OCI-LY7 (cell line): Measurements from ENCODE around the gene NTM. TPM values are rescaled to one million over a fixed set of nuclear protein-coding genes. Genes with fewer than 3 reads are reported as not detected.

ENCODE experiments used
- BruUV-seq: library from RNA; stranded (reverse); fragments of 400-500 nt; replicated peaks from 2 replicates; lab custom pipeline; 2021; lab: Mats Ljungman, UMichigan
- CTCF ChIA-PET: fragments of 300-600 bp; sonication (Branson Sonifier 250); formaldehyde crosslinking; loops from one replicate; lab custom pipeline; 2022; ENCODE audit warnings: antibody characterized with exemption; ENCODE audit not compliant: unreplicated experiment; lab: Charles Lee
- POLR2A ChIA-PET: fragments of 300-600 bp; sonication (Branson Sonifier 250); formaldehyde crosslinking; loops from one replicate; lab custom pipeline; 2022; ENCODE audit warnings: antibody characterized with exemption; lab: Charles Lee
- DNase-seq: peaks from one replicate; pipeline ENCODE4 v3.0.0-alpha.2; 2015; ENCODE audit warnings: low spot score
- H2AFZ ChIP-seq: fragments of 200-600 bp; sonication (generic), shearing (Covaris generic); 2 replicates; pipeline ENCODE4 v1.6.1; 2014; ENCODE audit warnings: mild to moderate bottlenecking, antibody characterized with exemption, low read length, moderate library complexity
- H3K27ac ChIP-seq: fragments of 200-600 bp; sonication (generic); 2 replicates; pipeline ENCODE4 v1.5.1; 2014; ENCODE audit warnings: mixed run types, low read depth, mild to moderate bottlenecking, moderate library complexity, low read length, inconsistent platforms; ENCODE audit not compliant: poor library complexity, severe bottlenecking
- H3K36me3 ChIP-seq: fragments of 200-600 bp; sonication (generic); 2 replicates; pipeline ENCODE4 v1.6.1; 2014; ENCODE audit warnings: mild to moderate bottlenecking, antibody characterized with exemption, low read length, moderate library complexity, mixed read lengths; ENCODE audit not compliant: insufficient read depth
- H3K4me1 ChIP-seq: fragments of 200-600 bp; sonication (generic); 2 replicates; pipeline ENCODE4 v1.5.1; 2014; ENCODE audit warnings: mild to moderate bottlenecking, low read length; ENCODE audit not compliant: insufficient read depth, poor library complexity, severe bottlenecking
- H3K4me2 ChIP-seq: fragments of 200-600 bp; sonication (generic); 2 replicates; pipeline ENCODE4 v1.6.1; 2014; ENCODE audit warnings: mild to moderate bottlenecking, low read length
- H3K4me3 ChIP-seq: fragments of 200-600 bp; sonication (generic); 2 replicates; pipeline ENCODE4 v1.5.1; 2014; ENCODE audit warnings: mild to moderate bottlenecking, low read depth, low read length; ENCODE audit not compliant: poor library complexity, severe bottlenecking
- H3K79me2 ChIP-seq: fragments of 200-600 bp; sonication (generic); 2 replicates; pipeline ENCODE4 v1.6.1; 2016; ENCODE audit warnings: low read depth, mild to moderate bottlenecking, low read length, moderate library complexity, mixed read lengths; ENCODE audit not compliant: insufficient read depth
- H3K9me2 ChIP-seq: fragments of 200-600 bp; sonication (generic); 2 replicates; pipeline ENCODE4 v1.6.1; 2016; ENCODE audit warnings: mild to moderate bottlenecking, low read length, mixed read lengths; ENCODE audit not compliant: insufficient read depth
- H3K9me3 ChIP-seq: fragments of 200-600 bp; sonication (generic); 2 replicates; pipeline ENCODE4 v1.6.1; 2014; ENCODE audit warnings: mild to moderate bottlenecking, mixed run types, low read length, mixed read lengths
- H4K20me1 ChIP-seq: fragments of 200-600 bp; sonication (generic); 2 replicates; pipeline ENCODE4 v1.6.1; 2014; ENCODE audit warnings: mild to moderate bottlenecking, antibody characterized with exemption, low read length, moderate library complexity, mixed read lengths; ENCODE audit not compliant: insufficient read depth
- CTCF ChIP-seq: fragments of 200-600 bp; sonication (generic); conservative IDR thresholded peaks from 2 replicates; pipeline ENCODE4 v1.5.1; 2014; ENCODE audit warnings: mild to moderate bottlenecking, antibody characterized with exemption, low read length, moderate library complexity, mixed read lengths
- EZH2phosphoT487 ChIP-seq: fragments of 200-600 bp; sonication (generic); IDR thresholded peaks from 2 replicates; pipeline ENCODE4 v1.6.1; 2018; ENCODE audit warnings: low read depth, borderline replicate concordance, mild to moderate bottlenecking, mixed run types, antibody characterized with exemption, low read length, moderate library complexity, mixed read lengths
- intact Hi-C: fragments of 100-400 bp; cut with micrococcal nuclease; formaldehyde crosslinking; loops from one replicate; pipeline ENCODE4 v1.10.0; 2022; ENCODE audit not compliant: unreplicated experiment
- total RNA-seq, 2 experiments: library from RNA; depleted of rRNA in 1 of 2; stranded (reverse); fragments of >200 nt in 1 of 2; shearing (Covaris generic) in 1 of 2; gene quantifications; 2 replicates each; pipeline ENCODE4 v1.2.3, GENCODE V29; 2014 to 2022

NTM gene
- total RNA-seq, 2 experiments from 2014 or later, result not detected

- Histone ChIP-seq H3K27ac (no peak overlapping the region), H3K9me3 (no peaks in the 10 kb centered on the region), H3K79me2 (no peaks in the 10 kb centered on the region), H3K36me3 (no peaks in the 10 kb centered on the region), H3K4me2 (no peak overlapping the region), H4K20me1 (no peaks in the 10 kb centered on the region), H3K4me1 (no peaks in the 10 kb centered on the region), H3K9me2 (no peaks in the 10 kb centered on the region), H3K4me3 (no peak overlapping the region), H2AFZ (no peak overlapping the region)
- DNase-seq, result no peak
- ChIA-PET CTCF (no interaction called here), POLR2A (no interaction called here)
- intact Hi-C loops, result no loop called here
- no peak for TF ChIP-seq CTCF
- TF ChIP-seq EZH2phosphoT487, result no peak
- no TSS peak for BruUV-seq
Observed at GRCh38 chr11:131600628-131601027, 230.2 kb downstream of the NTM start.

GRCh38 chr11:131601586-131601985 lies 231.2 kb downstream of the NTM start:
- intact Hi-C loops, result no loop called here
- Histone ChIP-seq H3K4me3 (no peak overlapping the region), H2AFZ (no peak overlapping the region), H3K79me2 (no peaks in the 10 kb centered on the region), H3K9me2 (no peaks in the 10 kb centered on the region), H3K9me3 (no peaks in the 10 kb centered on the region), H3K4me1 (no peaks in the 10 kb centered on the region), H3K4me2 (no peak overlapping the region), H3K27ac (no peak overlapping the region), H4K20me1 (no peaks in the 10 kb centered on the region), H3K36me3 (no peaks in the 10 kb centered on the region)
- DNase-seq, result no peak
- POLR2A ChIA-PET, result no interaction called here
- no TSS peak for BruUV-seq
- CTCF ChIA-PET, result no interaction called here
- no peak for TF ChIP-seq EZH2phosphoT487
- no peak for TF ChIP-seq CTCF

- Histone ChIP-seq H2AFZ (no peak overlapping the region), H3K36me3 (no peaks in the 10 kb centered on the region), H3K27ac (no peak overlapping the region), H3K9me3 (no peaks in the 10 kb centered on the region), H3K79me2 (no peaks in the 10 kb centered on the region), H3K4me3 (no peak overlapping the region), H3K4me2 (no peak overlapping the region), H3K9me2 (no peaks in the 10 kb centered on the region), H3K4me1 (no peaks in the 10 kb centered on the region), H4K20me1 (no peaks in the 10 kb centered on the region)
- TF ChIP-seq CTCF (no peak), EZH2phosphoT487 (no peak)
- BruUV-seq, result no TSS peak
- intact Hi-C loops, result no loop called here
- ChIA-PET POLR2A (no interaction called here), CTCF (no interaction called here)
- DNase-seq, result no peak
Observed at GRCh38 chr11:131602431-131602830, 232.0 kb downstream of the NTM start.
